GM06990 (cell line): Measurements from ENCODE around the gene COA1.

Source experiments
- DNase-seq: peaks from one replicate; pipeline ENCODE4 v3.0.0-alpha.2; 2011; ENCODE audit not compliant: insufficient read length; ENCODE audit errors: extremely low read depth
- H3K27me3 ChIP-seq: replicated peaks from 2 replicates; pipeline ENCODE4 v1.6.0; 2011; ENCODE audit warnings: low read length; ENCODE audit not compliant: control insufficient read depth, insufficient read depth
- H3K36me3 ChIP-seq: 2 replicates; pipeline ENCODE4 v1.5.1; 2011; ENCODE audit warnings: low read length; ENCODE audit not compliant: control insufficient read depth, insufficient read depth
- H3K4me3 ChIP-seq: replicated peaks from 2 replicates; pipeline ENCODE4 v1.5.1; 2011; ENCODE audit warnings: low read depth, mild to moderate bottlenecking, control low read depth, low read length
- TF ChIP-seq, protein P1 (sequence below): IDR thresholded peaks from 2 replicates; pipeline ENCODE4 v1.5.1; 2011; ENCODE audit warnings: low read length, control low read depth, mild to moderate bottlenecking, inconsistent platforms; ENCODE audit not compliant: insufficient read depth, poor library complexity, severe bottlenecking

Gene COA1

DNA sequence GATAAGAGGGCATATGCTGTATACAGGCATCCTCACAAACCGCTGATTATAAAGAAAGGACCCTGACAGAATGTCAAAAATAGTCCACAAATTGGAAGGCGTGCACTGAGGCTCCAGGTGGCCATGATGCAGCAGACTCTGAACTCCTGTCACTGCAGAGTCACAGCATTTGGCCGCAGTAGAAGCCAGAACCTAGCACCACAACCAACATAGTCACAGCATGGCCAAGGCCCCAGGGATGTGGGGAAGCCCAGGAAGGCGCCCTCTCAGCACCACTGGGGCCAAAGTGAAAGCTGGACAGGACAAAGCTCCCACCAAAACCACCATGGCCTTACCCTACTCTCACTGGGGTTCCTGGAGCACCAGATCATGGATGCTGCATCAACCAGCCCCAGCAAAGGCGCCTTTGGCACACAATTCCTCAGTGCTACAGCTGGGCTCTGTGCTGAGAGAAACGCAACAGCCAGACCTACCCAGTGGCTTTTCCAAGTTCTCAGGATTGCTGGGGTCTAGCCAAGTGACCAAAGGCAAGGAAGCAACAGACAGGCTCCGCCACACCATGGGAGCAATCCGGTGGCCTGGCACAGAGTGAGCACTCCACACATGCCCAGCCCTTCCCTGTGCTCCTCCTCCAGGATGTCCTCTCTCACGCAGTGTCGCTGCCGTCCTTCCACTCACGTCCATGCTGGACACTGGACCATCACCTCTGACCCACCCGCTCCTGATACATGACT lies 86.3 kb downstream of the COA1 start:
- TF ChIP-seq, protein P1, sequence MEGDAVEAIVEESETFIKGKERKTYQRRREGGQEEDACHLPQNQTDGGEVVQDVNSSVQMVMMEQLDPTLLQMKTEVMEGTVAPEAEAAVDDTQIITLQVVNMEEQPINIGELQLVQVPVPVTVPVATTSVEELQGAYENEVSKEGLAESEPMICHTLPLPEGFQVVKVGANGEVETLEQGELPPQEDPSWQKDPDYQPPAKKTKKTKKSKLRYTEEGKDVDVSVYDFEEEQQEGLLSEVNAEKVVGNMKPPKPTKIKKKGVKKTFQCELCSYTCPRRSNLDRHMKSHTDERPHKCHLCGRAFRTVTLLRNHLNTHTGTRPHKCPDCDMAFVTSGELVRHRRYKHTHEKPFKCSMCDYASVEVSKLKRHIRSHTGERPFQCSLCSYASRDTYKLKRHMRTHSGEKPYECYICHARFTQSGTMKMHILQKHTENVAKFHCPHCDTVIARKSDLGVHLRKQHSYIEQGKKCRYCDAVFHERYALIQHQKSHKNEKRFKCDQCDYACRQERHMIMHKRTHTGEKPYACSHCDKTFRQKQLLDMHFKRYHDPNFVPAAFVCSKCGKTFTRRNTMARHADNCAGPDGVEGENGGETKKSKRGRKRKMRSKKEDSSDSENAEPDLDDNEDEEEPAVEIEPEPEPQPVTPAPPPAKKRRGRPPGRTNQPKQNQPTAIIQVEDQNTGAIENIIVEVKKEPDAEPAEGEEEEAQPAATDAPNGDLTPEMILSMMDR, result no peak
- no peak overlapping the region for H3K4me3 ChIP-seq
- no peaks in the 10 kb centered on the region for H3K27me3 ChIP-seq
- peaks cover 10% of the 10 kb centered on the region for H3K36me3 ChIP-seq
- no peak for DNase-seq

DNA sequence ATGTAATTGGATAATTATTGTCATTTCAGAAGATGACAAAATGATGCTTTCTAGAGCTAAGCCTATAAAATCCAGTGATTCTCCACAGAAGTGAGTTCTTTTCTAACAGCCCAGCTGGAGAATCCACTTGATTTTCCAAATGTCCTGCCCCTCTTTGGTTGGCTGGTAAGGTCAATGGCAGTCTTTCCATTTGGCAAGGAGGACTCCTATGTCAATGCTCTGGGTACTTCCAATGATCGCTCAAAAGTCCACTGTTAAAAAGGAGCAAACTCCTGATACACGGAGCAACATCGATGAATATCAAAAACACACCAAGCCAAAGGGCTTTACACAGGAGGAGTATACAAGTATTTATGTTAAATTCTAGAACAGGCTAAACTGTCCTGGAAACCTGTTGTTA lies 88.6 kb downstream of the COA1 start:
- DNase-seq, result no peak
- TF ChIP-seq, protein P1, result no peak
- Histone ChIP-seq H3K4me3 (no peak overlapping the region), H3K36me3 (peaks cover 17% of the 10 kb centered on the region), H3K27me3 (no peaks in the 10 kb centered on the region)

DNA sequence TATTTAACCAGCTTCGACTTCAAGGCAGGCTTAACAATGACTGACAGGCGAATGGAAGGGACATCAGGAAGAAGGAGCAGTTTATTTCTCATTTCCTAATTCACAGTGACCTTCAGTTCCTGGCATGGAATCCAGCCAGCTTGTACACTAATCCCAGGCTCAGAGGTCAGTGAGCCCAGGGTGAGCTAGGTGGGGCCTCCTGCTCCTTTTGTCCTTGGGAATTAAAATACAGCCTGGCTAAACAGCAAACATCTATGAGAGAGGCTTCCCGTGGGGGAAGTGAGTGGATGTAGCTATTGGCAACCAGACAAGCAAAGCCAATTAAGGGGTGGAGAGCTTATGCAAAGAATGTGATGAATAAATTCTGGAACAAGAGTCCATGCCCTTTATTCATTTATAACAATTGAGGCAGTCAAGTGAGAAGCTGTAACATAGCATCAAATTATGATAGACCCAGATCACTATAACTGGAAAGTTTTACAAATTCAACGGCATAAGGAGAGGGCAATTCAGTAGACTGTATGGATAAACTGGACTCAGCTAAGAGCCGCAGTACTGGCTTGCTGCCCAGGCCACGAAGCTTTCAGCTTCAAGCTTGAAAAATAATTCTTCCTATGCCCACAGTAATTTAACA lies 89.3 kb downstream of the COA1 start:
- TF ChIP-seq, protein P1, result no peak
- no peaks in the 10 kb centered on the region for H3K27me3 ChIP-seq
- H3K36me3 ChIP-seq, result peaks cover 20% of the 10 kb centered on the region
- DNase-seq, result no peak
- H3K4me3 ChIP-seq, result no peak overlapping the region

DNA sequence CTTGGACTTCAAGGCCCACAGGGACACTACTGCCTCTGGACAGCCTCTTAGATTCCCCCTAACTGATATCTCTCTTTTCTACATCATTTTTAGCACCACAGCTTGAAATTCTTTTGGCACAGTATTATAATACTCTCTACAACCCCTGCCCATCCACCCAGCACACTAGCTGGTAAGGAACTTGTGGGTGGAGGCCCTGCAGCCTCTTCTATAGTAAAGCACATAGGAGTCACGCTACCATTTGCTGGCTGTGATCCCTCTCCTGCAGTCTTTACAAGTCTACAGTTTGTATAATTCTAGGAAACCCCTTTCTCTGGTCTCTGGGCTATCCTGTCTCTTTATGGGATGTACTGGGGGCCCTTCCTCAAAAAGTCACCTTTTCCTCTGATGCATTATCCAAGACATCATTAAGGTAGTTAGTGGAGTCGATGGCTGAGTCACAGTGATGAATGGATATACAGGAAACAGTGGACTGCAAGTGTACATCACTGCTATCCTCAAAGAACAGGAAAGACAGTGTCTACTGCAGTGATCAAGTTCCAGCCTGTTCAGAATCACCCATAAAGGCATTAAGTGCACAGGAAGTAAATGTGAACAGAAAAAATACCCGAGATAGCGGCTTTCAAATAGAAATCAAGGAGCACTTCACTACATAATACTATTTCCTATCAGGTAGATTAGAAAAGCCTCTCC lies 92.1 kb downstream of the COA1 start:
- no peaks in the 10 kb centered on the region for H3K27me3 ChIP-seq
- peaks cover 24% of the 10 kb centered on the region for H3K36me3 ChIP-seq
- H3K4me3 ChIP-seq, result no peak overlapping the region
- DNase-seq, result no peak
- TF ChIP-seq, protein P1, result no peak

DNA sequence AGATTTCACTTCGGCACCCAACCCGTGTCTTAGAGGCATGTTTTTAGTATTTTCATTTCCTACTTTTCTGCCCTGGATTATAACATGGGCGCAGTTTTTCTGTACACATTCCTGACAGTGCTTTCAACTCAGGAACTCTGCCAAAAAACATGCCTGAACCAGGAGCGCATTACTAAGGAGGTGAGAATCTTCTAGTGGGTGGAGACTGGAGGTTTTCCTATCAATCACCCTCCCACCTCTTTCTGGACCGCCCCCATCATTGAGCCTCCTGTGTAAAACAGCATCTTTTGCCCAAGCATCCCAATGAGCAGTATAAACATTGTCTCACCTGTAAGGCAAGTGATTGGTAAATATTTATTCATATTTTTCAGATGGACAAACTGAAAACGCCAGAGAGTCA lies 93.2 kb downstream of the COA1 start:
- H3K4me3 ChIP-seq, result no peak overlapping the region
- H3K27me3 ChIP-seq, result no peaks in the 10 kb centered on the region
- TF ChIP-seq, protein P1, result no peak
- peaks cover 26% of the 10 kb centered on the region for H3K36me3 ChIP-seq
- DNase-seq, result no peak
